WTC11 (cell line): Measurements from ENCODE around the gene IAPP. TPM values are rescaled to one million over a fixed set of nuclear protein-coding genes. Genes with fewer than 3 reads are reported as not detected.
A peak's percentile ranks its signal among the peaks of the same experiment; 100 is the strongest.

Source experiments
- ATAC-seq: fragments of 200-7000 bp; cut with Tn5 transposase; 2 replicates; pipeline ENCODE4 v1.10.0; 2021; ENCODE audit warnings: mild to moderate bottlenecking, moderate library complexity
- Bru-seq: library from RNA; stranded (reverse); fragments of 400-500 nt; gene quantifications from one replicate; lab custom pipeline; 2021; lab: Mats Ljungman, UMichigan
- CTCF ChIA-PET: fragments of 300-600 bp; sonication (Branson Sonifier 250); formaldehyde crosslinking; loops from one replicate; lab custom pipeline; 2021; ENCODE audit warnings: antibody characterized with exemption; lab: Charles Lee
- POLR2A ChIA-PET: fragments of 350-600 bp; sonication (Branson Sonifier 250); formaldehyde crosslinking; loops from one replicate; lab custom pipeline; 2021; ENCODE audit warnings: antibody characterized with exemption; lab: Charles Lee
- DNase-seq: peaks from one replicate; pipeline ENCODE4 v3.0.0; 2021; ENCODE audit warnings: low spot score
- H3K27ac Mint-ChIP-seq: 2 replicates; pipeline ENCODE4 v1.8.0; 2021; ENCODE audit warnings: mixed read lengths
- H3K27me3 Mint-ChIP-seq: 2 replicates; pipeline ENCODE4 v1.8.0; 2021; ENCODE audit warnings: low read depth, mild to moderate bottlenecking, moderate library complexity, mixed read lengths
- H3K36me3 Mint-ChIP-seq: 2 replicates; pipeline ENCODE4 v1.8.0; 2021; ENCODE audit warnings: mixed read lengths
- H3K4me1 Mint-ChIP-seq: 2 replicates; pipeline ENCODE4 v1.8.0; 2022; ENCODE audit warnings: mixed read lengths
- H3K4me3 Mint-ChIP-seq: 2 replicates; pipeline ENCODE4 v1.8.0; 2021; ENCODE audit warnings: mild to moderate bottlenecking, moderate library complexity, mixed read lengths
- H3K9me3 Mint-ChIP-seq: 2 replicates; pipeline ENCODE4 v1.8.0; 2021; ENCODE audit warnings: mixed read lengths
- ATF2 ChIP-seq: sonication (generic); formaldehyde crosslinking; IDR thresholded peaks from 2 replicates; pipeline ENCODE4 v1.8.1; 2022; ENCODE audit warnings: low read depth, missing genetic modification reagents, borderline replicate concordance
- CBFB ChIP-seq: sonication (generic); formaldehyde crosslinking; IDR thresholded peaks from 2 replicates; pipeline ENCODE4 v1.8.1; 2022; ENCODE audit warnings: mild to moderate bottlenecking, low read depth, missing genetic modification reagents
- FOXK1 ChIP-seq: sonication (generic); formaldehyde crosslinking; IDR thresholded peaks from 2 replicates; pipeline ENCODE4 v1.8.0; 2022; ENCODE audit warnings: mild to moderate bottlenecking, moderate library complexity, missing genetic modification reagents
- GABPB1 ChIP-seq: sonication (generic); formaldehyde crosslinking; IDR thresholded peaks from 2 replicates; pipeline ENCODE4 v1.8.1; 2023; ENCODE audit warnings: mild to moderate bottlenecking, missing genetic modification reagents
- MYBL2 ChIP-seq: sonication (generic); formaldehyde crosslinking; IDR thresholded peaks from 2 replicates; pipeline ENCODE4 v1.8.1; 2023; ENCODE audit warnings: mild to moderate bottlenecking, moderate library complexity, missing genetic modification reagents
- NR1H2 ChIP-seq: sonication (generic); formaldehyde crosslinking; IDR thresholded peaks from 2 replicates; pipeline ENCODE4 v1.9.0; 2021; ENCODE audit warnings: mild to moderate bottlenecking, moderate library complexity, missing genetic modification reagents
- PRRX2 ChIP-seq: fragments of 250-450 bp; sonication (Bioruptor Pico); IDR thresholded peaks from 2 replicates; pipeline ENCODE4 v1.8.0; 2021; ENCODE audit warnings: mild to moderate bottlenecking
- RELA ChIP-seq: sonication (generic); formaldehyde crosslinking; IDR thresholded peaks from 2 replicates; pipeline ENCODE4 v1.8.1; 2022; ENCODE audit warnings: missing genetic modification reagents, mild to moderate bottlenecking, borderline replicate concordance
- SMAD4 ChIP-seq: sonication (generic); formaldehyde crosslinking; IDR thresholded peaks from 2 replicates; pipeline ENCODE4 v1.8.0; 2022; ENCODE audit warnings: mild to moderate bottlenecking, missing genetic modification reagents
- SP1 ChIP-seq: sonication (generic); formaldehyde crosslinking; conservative IDR thresholded peaks from 2 replicates; pipeline ENCODE4 v1.8.1; 2022; ENCODE audit warnings: missing genetic modification reagents
- TCF7 ChIP-seq: sonication (generic); formaldehyde crosslinking; IDR thresholded peaks from 2 replicates; pipeline ENCODE4 v1.8.0; 2022; ENCODE audit warnings: mild to moderate bottlenecking, low read depth, missing genetic modification reagents, moderate library complexity
- ZNF396 ChIP-seq: fragments of 250-450 bp; sonication (Bioruptor Pico); IDR thresholded peaks from 2 replicates; pipeline ENCODE4 v1.8.0; 2021; ENCODE audit warnings: mild to moderate bottlenecking, moderate library complexity, borderline replicate concordance
- long read RNA-seq, 3 experiments: library from RNA in 1 of 3; library from capped mRNA in 1 of 3; library from polyadenylated mRNA in 1 of 3; unstranded in 2 of 3; stranded (forward) in 1 of 3; transcript quantifications; one replicate each; pipeline ENCODE4 v2.0.0, GENCODE V29; 2021
- total RNA-seq: library from RNA; stranded (reverse); gene quantifications from 3 replicates; pipeline ENCODE4 v1.2.3, GENCODE V29; 2021
- TF ChIP-seq, protein P1 (sequence below): sonication (generic); formaldehyde crosslinking; conservative IDR thresholded peaks from 2 replicates; pipeline ENCODE4 v1.8.1; 2022; ENCODE audit warnings: mild to moderate bottlenecking, missing genetic modification reagents
- TF ChIP-seq, protein P2 (sequence below): fragments of 250-450 bp; sonication (Bioruptor Pico); conservative IDR thresholded peaks from 2 replicates; pipeline ENCODE4 v1.9.0; 2021; ENCODE audit warnings: mild to moderate bottlenecking
- TF ChIP-seq, protein P3 (sequence below): sonication (generic); formaldehyde crosslinking; IDR thresholded peaks from 2 replicates; pipeline ENCODE4 v1.8.1; 2023; ENCODE audit warnings: mild to moderate bottlenecking, moderate library complexity, missing genetic modification reagents
- TF ChIP-seq, protein P4 (sequence below): sonication (generic); formaldehyde crosslinking; IDR thresholded peaks from 2 replicates; pipeline ENCODE4 v1.8.0; 2023; ENCODE audit warnings: missing genetic modification reagents, mild to moderate bottlenecking, borderline replicate concordance

Gene IAPP
- not detected in 3 replicates for total RNA-seq
- percentile 20 among the genes with signal in this experiment for Bru-seq, nascent RNA
- long read RNA-seq, experiment 1 = 0 reads
- long read RNA-seq, experiment 2 = 0 reads
- long read RNA-seq, experiment 3 = 0 reads

GRCh38 chr12:21372602-21373001 lies at the start of gene IAPP:
IAPP (plus strand) TSS chr12:21372902; CDS start chr12:21373352, 450 bp downstream.
- ChIA-PET POLR2A (no interaction called here), CTCF (no interaction called here)
- DNase-seq = no peak
- H3K27me3 Mint-ChIP-seq = no peaks in the 10 kb centered on the region
- no peak for ATAC-seq
- peaks cover 33% of the 10 kb centered on the region for H3K4me1 Mint-ChIP-seq
- H3K9me3 Mint-ChIP-seq = peaks cover 7% of the 10 kb centered on the region
- TF ChIP-seq NR1H2 (CRISPR knock-in tag) (no peak), CBFB (no peak), MYBL2 (CRISPR knock-in tag) (no peak), GABPB1 (CRISPR knock-in tag) (no peak), ATF2 (CRISPR knock-in tag) (no peak), RELA (CRISPR knock-in tag) (no peak), TCF7 (no peak), PRRX2 (CRISPR knock-in tag) (no peak), ZNF396 (CRISPR knock-in tag) (no peak), SMAD4 (CRISPR knock-in tag) (no peak), SP1 (CRISPR knock-in tag) (no peak), FOXK1 (CRISPR knock-in tag) (no peak)
- TF ChIP-seq, protein P1, sequence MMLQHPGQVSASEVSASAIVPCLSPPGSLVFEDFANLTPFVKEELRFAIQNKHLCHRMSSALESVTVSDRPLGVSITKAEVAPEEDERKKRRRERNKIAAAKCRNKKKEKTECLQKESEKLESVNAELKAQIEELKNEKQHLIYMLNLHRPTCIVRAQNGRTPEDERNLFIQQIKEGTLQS (CRISPR knock-in tag) = no peak
- TF ChIP-seq, protein P2, sequence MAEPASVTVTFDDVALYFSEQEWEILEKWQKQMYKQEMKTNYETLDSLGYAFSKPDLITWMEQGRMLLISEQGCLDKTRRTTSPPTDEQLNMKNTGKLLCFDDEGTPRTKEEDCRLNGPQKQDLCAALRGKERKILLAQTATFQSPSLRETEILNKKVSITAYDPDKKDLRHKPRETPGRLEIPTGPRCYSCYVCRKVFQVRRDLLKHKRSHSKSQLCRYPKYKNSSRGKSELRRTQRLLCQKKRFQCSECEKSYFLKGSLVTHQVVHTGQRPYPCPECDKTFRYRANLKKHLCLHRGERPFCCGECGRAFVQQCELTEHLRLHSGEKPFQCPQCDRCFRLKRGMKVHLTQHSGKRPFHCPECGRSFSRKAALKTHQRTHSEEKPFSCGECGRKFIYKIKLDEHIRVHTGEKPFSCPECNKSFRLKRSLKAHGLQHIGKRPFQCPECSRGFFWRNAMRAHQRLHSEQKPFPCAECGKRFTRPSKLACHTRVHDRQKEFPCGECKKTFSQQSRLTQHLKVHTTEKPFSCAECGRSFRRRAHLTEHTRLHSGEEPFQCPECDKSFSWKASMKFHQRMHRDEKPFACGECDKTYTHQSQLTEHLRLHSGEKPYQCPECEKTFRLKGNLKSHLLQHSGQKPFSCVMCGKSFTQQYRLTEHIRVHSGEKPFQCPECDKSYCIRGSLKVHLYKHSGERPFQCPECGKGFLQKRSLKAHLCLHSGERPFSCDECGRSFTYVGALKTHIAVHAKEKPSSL (CRISPR knock-in tag) = no peak
- TF ChIP-seq, protein P3, sequence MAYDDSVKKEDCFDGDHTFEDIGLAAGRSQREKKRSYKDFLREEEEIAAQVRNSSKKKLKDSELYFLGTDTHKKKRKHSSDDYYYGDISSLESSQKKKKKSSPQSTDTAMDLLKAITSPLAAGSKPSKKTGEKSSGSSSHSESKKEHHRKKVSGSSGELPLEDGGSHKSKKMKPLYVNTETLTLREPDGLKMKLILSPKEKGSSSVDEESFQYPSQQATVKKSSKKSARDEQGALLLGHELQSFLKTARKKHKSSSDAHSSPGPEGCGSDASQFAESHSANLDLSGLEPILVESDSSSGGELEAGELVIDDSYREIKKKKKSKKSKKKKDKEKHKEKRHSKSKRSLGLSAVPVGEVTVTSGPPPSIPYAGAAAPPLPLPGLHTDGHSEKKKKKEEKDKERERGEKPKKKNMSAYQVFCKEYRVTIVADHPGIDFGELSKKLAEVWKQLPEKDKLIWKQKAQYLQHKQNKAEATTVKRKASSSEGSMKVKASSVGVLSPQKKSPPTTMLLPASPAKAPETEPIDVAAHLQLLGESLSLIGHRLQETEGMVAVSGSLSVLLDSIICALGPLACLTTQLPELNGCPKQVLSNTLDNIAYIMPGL (CRISPR knock-in tag) = no peak
- TF ChIP-seq, protein P4, sequence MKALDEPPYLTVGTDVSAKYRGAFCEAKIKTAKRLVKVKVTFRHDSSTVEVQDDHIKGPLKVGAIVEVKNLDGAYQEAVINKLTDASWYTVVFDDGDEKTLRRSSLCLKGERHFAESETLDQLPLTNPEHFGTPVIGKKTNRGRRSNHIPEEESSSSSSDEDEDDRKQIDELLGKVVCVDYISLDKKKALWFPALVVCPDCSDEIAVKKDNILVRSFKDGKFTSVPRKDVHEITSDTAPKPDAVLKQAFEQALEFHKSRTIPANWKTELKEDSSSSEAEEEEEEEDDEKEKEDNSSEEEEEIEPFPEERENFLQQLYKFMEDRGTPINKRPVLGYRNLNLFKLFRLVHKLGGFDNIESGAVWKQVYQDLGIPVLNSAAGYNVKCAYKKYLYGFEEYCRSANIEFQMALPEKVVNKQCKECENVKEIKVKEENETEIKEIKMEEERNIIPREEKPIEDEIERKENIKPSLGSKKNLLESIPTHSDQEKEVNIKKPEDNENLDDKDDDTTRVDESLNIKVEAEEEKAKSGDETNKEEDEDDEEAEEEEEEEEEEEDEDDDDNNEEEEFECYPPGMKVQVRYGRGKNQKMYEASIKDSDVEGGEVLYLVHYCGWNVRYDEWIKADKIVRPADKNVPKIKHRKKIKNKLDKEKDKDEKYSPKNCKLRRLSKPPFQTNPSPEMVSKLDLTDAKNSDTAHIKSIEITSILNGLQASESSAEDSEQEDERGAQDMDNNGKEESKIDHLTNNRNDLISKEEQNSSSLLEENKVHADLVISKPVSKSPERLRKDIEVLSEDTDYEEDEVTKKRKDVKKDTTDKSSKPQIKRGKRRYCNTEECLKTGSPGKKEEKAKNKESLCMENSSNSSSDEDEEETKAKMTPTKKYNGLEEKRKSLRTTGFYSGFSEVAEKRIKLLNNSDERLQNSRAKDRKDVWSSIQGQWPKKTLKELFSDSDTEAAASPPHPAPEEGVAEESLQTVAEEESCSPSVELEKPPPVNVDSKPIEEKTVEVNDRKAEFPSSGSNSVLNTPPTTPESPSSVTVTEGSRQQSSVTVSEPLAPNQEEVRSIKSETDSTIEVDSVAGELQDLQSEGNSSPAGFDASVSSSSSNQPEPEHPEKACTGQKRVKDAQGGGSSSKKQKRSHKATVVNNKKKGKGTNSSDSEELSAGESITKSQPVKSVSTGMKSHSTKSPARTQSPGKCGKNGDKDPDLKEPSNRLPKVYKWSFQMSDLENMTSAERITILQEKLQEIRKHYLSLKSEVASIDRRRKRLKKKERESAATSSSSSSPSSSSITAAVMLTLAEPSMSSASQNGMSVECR = no peak
- H3K27ac Mint-ChIP-seq = no peak within 1 kb of the TSS
- 0 out of 2 replicates have a peak, but pooled peaks cover 3% of the 10 kb centered on the region for H3K36me3 Mint-ChIP-seq
- no peak within 1 kb of the TSS for H3K4me3 Mint-ChIP-seq
